GM12873 (cell line): ENCODE data around the gene LIPI.

Experiments
- TF ChIP-seq, protein P1 (sequence below): IDR thresholded peaks from 2 replicates; pipeline ENCODE4 v1.5.1; 2012; ENCODE audit warnings: low read depth, mild to moderate bottlenecking, moderate library complexity, low read length, control low read depth; ENCODE audit not compliant: insufficient read depth; ENCODE audit errors: missing control alignments

LIPI gene

DNA sequence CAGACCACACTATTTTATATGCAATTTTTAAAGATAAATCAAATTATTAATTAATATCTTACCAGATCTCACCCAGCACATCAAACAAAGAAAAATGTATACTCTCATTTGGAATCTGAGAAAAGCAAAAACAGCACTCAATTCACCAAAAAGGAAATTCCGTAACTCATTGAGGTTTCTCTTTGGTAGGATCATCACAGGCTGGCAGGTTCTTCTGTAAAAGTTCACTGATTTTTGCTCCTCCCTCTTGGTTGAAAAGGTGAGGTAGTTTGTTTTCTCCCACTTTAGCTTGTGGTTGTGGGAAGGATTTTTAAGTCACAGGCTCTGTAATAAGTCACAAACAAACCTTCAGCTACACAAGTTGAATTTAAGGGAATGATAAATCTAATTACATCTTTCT is at the start of gene LIPI:
TSS of gene LIPI (minus strand) at position 218 of the 400 bp plus-strand sequence. CDS start at position 108, 110 bp downstream.
- TF ChIP-seq, protein P1, sequence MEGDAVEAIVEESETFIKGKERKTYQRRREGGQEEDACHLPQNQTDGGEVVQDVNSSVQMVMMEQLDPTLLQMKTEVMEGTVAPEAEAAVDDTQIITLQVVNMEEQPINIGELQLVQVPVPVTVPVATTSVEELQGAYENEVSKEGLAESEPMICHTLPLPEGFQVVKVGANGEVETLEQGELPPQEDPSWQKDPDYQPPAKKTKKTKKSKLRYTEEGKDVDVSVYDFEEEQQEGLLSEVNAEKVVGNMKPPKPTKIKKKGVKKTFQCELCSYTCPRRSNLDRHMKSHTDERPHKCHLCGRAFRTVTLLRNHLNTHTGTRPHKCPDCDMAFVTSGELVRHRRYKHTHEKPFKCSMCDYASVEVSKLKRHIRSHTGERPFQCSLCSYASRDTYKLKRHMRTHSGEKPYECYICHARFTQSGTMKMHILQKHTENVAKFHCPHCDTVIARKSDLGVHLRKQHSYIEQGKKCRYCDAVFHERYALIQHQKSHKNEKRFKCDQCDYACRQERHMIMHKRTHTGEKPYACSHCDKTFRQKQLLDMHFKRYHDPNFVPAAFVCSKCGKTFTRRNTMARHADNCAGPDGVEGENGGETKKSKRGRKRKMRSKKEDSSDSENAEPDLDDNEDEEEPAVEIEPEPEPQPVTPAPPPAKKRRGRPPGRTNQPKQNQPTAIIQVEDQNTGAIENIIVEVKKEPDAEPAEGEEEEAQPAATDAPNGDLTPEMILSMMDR, result no peak

DNA sequence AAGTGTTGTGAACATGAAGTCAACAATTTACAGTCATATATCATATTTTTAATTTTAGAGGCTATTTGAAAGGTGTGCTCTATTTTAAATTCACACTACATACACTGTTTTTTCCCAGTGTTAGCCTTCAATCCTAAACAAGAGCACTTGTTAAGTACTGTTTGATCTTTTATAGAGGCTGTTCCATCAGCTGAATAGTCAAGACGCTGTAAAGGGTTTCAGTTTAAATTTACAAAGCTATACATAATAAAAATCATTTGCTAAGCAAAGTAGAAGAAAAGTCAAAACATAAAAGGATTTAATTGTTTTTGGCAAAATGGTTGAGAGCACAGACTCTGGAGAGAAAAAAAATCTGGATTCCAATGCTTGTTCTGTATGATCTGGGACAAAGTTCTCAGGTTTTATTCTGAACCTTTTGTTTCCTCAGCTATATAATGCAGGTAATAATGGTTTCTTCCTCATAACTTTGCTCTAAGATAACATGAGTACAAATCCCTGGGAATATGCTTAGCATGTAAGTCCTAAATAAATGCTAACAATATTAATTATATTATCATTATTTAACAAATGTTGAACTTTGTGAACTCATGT is 49.5 kb upstream of the LIPI start:
- TF ChIP-seq, protein P1, result no peak

DNA sequence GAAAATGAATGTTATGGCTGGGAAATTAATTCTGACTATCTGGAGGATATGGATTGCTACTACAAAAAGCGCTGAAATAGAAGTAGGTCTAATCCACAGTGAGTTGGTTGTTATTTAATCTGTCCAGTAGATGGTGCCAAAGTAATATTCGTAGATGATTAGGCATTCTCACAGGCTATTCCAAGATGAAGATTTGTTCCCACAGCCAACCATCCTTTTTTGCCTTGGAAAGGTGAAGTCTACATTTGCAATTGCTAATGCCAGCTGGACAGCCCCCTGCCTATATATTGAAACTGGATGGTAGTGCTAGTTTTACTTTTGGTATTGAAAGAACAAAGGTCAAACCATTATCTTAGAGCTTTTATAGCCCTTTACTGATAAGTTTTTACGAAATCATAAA is 49.0 kb upstream of the LIPI start:
- TF ChIP-seq, protein P1, result peak; percentile 51

DNA sequence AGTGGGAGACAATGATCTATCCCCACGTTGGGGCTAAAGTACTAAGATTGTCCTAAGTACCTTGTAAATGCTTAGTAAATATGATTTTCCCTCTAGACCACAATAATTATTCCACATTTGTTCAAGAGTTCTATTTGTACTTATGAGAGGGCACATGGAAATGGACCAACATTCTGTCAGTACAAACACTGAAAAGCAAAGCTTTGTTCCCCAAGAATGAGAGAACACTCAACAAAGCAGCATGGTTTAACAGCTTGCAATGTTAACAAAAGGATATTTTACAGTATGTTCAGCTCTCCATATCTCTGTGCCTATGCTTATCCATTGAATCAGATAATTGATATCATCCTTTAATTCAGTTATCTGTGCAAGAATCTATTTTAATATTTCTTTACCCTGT is 40.6 kb upstream of the LIPI start:
- TF ChIP-seq, protein P1, result no peak

DNA sequence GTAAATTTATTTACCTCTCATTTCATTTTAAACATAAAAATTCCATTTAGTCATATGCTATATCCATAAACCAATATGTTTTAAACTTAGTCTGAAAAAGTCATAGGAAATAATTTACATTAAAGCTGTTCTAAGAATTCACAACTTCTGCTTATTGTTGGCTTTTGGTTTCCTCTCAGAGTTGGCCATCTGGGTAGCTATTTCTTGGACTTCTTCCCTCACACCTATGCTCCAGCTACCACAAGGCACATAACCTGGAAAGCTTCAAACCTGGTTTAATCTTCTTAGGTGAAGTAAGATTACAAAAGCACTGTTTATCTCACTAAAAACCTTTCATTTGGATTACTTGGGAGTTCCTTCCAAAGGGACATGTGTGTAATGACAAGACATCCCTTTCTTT is 35.0 kb upstream of the LIPI start:
- TF ChIP-seq, protein P1, result no peak

DNA sequence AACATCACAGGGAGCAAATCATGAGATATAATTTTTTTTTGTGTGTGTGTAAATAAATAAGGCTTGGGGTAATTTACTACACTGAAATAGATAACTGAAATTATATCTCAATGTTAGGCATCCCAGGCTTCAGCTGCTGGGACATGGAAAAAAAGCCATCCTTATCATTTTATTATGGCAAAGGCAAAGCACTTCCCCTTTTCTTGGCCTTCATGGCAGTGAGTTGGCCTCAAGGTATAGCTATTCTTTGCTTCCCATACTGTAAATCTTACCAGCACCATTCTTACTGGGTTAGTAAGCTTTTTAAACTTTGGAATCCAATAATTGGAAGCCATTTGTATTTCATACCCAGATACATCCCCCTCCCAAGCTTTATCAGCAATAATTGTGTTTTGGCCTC is 34.2 kb upstream of the LIPI start:
- TF ChIP-seq, protein P1, result no peak

DNA sequence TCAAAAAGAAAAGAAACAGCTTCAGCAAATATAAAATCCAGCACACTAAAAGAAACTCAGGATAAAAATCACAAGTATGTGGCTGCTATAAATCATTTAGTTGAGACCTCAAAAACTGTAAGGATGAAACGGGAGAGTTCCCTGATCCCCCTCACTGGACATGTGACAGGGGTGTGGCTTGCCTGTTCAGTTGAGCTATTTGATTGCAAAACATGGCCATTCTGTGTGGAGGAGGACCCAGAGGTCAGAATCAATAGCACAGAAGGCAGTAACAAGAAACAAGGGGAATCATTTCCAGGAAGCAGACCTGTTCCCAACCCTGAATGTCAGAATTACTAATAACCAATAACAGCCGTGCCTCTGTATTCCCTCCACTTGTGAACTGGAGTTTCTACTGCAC is 33.1 kb upstream of the LIPI start:
- TF ChIP-seq, protein P1, result no peak
